Stimulated activated CD8-positive, alpha-beta memory T cell treated with anti-CD3 and anti-CD28 coated beads, Interleukin-15, amount 100 ng/mL, for 4 hours (primary cell): Measurements from ENCODE around the gene DMXL1.
A peak's percentile ranks its signal among the peaks of the same experiment; 100 is the strongest.

ENCODE experiments used
- DNase-seq, 2 donors: peaks; one replicate each; pipeline ENCODE4 v3.0.0-alpha.2; 2020; ENCODE audit warnings: low read depth in 2 of 2

Gene DMXL1, protein sequence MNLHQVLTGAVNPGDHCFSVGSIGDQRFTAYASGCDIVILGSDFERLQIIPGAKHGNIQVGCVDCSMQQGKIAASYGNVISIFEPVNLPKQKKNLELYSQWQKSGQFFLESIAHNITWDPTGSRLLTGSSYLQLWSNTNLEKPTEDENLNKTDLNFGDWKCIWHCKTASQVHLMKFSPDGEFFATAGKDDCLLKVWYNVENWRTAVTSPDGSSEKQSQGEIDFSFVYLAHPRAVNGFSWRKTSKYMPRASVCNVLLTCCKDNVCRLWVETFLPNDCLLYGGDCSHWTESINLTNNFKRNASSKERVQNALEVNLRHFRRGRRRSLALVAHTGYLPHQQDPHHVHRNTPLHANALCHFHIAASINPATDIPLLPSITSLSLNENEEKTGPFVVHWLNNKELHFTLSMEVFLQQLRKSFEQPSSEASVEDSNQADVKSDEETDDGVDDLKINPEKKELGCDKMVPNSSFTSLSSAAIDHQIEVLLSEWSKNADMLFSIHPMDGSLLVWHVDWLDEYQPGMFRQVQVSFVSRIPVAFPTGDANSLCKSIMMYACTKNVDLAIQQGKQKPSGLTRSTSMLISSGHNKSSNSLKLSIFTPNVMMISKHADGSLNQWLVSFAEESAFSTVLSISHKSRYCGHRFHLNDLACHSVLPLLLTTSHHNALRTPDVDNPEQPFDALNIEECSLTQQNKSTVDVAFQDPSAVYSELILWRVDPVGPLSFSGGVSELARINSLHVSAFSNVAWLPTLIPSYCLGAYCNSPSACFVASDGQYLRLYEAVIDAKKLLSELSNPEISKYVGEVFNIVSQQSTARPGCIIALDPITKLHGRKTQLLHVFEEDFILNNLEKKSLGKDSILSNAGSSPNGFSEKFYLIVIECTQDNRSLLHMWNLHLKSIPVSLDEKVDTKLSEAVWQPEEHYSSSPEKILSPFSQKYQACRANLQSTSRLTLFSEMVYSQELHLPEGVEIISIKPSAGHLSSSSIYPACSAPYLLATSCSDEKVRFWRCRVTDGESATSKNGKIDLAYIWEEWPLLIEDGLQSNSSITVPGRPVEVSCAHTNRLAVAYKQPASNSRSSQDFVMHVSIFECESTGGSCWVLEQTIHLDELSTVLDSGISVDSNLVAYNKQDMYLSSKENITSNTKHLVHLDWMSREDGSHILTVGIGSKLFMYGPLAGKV (N-terminal part only)

DNA sequence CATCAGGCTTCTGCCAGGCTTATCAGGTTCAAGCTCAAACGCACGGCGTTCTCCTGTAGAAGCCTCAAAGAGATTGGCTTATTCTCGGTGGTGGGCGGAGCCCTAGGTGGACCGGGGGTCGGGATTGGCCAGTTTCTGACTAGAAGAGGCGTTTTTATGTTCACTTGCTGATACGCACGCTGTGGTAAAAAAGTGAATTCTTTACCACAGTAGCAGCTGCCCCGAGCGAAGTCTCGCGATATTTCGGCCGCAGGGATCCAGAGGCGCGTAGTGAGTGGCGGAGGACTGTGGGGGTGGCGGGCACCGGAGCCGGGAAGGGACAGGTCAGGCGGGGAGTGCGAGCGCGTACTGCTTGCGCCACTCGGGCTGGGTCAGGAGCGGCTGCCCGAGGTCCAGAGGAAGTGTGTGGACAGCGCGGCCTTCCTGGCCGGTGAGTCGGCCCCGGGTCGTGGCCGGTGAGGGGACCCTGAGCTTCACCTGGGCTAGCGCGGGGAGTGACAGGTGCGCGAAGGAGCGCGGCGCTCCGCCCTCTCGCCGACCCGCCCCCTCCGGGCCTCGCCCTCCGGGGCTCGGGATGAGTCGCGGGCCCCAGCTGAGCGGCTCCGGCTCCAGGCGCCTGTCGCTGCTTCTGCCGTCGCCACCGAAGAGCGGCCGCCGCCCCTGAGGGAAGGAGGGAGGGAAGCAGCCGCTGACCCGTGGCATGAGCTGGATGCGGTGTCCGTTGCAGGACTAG, at the start of gene DMXL1:
Gene DMXL1, plus strand, starts transcription at position 260 of the 733 bp plus-strand sequence. CDS start 483 bp downstream, outside the sequence.
- peak; percentile 90 to 98 for DNase-seq

DNA sequence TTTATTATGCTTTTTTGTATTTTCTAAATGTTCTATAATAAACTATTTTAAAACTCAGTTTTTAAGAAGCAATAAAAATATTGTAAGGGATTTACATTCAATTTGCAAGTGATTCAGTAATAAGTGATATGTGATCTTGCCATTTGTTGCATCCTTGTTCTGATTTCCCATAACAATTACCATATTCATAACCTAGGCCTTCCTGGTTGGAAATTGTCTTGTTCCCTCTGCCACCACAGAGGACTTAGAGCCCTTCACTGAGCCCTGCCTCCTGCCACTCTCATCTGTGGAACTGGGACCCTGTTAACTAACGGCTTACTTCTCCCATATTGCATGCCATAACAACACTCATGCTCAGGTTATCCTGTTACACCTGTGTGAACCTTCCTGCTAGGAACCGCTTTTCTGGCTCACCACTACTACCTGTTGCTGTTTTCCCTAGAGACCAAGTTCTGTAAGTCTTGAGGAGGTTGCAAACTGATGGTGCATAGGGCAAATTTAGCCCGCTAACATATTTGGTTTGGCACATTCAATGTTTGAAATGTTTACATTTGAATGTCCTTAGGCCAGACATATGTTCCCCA, 49.6 kb upstream of the DMXL1 start:
- no peak for DNase-seq

DNA sequence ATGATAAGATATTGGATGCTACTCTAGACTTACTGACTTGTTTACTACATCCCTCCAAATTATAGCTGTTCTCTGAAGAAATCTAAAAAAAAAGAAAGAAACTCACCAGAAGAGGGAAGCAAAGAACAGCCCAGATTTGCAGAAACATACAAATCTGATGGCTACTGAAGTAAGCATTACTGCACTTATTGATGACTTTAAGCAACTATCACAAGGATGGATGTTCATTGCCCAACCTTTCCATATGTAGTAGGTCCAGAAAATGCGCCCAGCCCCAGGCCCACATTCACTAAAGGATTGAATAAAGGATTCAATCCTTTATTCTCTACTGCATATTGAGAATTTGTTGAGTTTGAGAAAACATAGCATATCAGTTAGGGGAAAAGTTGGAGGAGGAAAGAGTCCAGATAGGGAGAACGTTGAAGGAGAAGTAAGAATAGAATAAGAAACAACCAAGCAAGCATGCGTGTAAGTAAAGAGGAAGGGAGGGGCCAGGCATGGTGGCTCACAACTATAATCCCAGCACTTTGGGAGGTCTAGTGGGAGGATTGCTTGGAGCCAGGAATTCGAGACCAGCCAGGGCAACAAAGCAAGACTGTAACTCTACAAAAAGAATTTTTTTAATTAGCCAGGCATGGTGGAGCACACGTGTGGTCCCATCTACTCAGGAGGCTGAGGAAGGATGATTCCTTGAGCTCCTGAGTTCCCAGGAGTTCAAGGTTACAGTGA, 48.7 kb upstream of the DMXL1 start:
- no peak for DNase-seq

DNA sequence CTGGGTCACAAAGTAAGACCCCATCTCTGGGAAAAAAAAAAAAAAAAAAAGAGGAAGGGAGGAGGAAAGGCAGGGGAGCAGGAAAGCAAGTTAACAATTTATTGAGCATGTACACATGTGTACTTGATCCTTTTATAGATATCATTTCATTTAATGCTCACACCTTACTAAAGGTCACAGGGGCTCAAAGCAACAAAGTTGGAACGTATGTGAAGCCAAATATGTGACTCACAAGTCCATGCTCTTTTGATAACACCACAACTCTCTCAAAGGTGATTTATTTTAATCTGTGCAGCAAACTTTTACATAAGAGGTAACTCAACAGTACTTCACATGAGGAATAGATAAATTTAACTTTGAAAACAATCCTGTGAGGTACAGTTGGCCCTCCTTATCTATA, 48.1 kb upstream of the DMXL1 start:
- DNase-seq = no peak

DNA sequence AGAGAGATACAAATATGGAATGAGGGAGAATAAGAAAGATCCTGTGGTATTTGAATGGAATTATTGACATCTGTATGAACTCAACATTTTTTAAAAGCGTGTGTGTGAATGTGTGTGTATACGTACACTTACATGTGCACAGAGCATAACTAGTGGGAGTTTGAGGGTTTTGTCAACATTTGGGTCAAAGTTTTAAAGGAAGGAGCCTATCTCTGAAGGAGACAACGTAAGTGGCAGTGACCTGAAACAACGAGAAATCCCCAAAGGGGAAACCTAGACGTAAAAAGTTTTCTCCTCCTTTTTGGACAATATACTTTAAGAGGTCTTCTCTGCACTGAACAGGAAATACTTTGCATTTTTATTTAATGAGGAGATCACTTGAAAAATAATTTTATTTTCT, 42.3 kb upstream of the DMXL1 start:
- no peak for DNase-seq

DNA sequence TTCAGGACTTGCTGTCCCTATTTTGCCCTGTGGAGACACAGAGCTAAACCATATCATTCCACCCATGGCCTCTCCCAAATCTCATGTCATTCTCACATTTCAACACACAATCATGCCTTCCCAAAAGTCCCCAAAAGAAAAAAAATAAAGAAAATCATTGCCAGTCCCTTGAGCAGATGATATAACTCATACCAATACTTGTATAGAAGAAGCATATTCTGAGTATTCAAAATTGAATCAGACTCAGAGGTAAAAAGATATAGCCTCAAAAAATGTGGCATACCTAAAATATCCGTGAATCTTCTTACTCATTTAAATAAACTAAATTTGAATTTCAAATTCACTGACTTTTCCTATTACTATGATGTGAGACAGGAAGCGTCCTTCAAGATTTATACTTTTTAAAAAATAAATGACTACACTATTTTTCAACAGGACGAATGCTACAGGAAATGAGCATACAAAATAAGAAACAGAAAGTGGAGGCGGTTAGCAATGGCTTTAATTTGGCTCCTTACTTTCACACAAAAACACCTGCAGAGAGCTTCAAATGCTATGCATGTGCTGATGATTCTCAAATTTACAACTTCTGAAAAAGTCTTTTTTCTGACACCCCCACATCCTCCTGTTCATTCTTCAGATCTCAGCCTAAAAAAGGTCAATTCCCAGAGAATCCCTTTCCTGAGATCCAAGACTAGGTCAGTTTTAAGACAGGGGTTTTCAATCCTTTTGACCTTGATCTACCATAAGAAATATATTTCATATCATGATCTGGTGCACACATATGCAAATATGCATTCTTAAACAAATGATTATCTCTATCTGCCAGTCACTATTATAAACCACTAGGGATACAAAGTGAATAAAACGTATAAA, 39.6 kb upstream of the DMXL1 start:
- DNase-seq = no peak

DNA sequence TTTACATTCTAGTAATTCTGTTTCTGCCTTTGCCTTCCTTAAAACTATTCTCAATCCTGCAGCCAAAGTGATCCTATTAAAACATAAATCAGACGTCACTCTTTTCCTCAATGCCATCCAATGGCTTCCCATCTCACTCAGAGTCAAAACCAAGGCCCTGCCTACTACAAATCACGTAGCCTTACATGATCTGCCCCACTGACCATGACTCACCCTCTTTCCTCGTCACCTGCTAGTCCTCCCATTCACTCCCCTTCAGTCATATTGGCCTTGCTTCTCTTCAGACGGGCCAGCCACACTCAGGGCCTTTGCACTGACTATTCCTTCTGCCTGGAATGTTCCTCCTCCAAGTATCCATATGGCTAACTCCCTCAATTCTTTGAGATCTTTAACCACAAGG, 39.0 kb upstream of the DMXL1 start:
- no peak for DNase-seq

DNA sequence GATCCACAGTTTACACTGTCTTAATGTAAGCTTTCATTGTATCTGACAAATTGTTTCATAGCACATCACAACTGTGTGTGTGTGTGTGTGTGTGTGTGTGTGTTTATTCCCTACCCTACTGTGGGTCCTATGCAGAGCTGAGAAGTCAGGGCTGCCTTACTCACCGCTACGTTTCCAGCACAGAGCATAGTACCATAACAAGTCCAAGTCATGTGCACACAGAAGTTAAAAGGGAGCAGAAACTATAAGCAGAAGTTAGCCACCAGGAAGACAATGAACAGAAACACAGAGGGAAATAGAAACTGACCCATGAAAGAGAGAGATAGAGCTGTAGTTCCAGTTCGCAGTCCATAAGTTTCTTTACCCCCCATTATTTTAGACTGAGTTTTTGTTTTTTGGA, 38.2 kb upstream of the DMXL1 start:
- no peak for DNase-seq

DNA sequence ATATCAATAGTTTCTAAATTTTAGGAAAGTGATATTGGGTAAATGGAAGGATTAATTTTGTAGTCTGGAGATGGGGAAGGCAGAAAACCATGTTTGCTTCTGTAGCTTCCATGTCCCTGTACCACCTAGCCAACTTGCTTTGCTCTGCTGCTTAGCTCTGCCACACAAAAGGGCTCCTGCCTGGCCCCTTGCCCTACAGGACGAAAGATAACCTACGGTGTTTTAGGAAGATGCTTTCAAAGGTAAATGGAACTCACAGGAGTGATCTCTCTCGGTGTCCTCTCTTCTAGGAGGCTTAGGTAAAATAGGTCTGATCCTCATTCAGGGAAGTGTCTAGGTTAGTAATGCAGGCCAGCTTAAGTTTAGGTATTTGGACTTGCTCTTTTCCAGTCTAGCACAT, 37.8 kb upstream of the DMXL1 start:
- DNase-seq = no peak

DNA sequence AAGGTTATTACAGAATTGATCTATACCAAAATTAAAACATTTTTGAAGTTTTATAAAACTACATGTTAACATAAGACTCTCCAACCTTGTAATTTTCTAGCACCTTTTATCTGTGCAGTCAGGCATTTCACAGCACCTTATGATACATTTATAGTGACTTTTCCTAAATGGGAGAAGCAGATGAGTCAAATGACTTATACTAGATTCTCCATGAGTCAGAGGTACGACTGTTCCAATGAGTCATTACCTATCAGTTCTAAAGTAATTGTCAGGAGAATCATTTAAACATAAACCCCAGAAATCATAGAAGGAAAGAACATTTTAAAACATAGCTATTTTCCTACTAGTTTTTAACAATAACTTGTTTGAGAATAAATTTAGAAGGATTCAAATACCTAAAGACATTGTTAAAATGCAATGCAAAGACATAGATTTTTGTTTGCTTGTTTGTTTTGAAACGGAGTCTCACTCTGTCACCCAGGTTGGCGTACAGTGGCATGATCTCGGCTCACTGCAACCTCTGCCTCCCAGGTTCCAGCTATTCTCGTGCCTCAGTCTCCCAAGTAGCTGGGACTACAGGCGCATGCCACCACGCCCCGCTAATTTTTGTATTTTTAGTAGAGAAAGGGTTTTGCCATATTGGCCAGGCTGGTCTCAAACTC, 34.7 kb upstream of the DMXL1 start:
- DNase-seq = no peak

DNA sequence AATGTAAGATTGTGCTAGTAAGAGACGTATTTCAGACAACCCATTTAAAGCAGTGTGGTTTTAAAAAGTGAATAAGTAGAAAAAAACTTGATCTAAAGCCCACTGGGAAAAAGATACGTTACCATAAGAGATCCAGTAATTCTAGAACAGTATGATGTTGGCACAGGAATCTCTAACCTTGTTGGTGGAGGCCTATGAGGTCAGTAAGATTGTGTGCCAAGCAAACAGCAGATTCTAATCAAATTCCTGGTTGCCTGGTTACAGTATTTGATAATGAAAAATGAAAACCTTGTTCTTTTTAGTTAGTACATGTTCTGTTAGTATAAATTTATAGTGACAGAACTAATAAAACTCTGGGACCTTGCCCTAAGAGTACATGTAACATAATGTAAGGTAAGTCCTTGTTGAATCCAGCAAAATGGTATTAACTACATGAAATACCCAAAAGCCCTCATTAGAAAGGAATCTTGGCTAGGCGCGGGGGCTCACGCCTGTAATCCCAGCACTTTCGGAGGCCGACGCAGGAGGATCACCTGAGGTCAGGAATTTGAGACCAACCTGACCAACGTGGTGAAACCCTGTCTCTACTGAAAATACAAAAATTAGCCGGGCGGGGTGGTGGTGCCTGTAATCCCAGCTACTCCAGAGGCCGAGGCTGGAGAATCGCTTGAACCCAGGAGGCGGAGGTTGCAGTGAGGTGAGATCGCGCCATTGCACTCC, 33.2 kb upstream of the DMXL1 start:
- DNase-seq = no peak

DNA sequence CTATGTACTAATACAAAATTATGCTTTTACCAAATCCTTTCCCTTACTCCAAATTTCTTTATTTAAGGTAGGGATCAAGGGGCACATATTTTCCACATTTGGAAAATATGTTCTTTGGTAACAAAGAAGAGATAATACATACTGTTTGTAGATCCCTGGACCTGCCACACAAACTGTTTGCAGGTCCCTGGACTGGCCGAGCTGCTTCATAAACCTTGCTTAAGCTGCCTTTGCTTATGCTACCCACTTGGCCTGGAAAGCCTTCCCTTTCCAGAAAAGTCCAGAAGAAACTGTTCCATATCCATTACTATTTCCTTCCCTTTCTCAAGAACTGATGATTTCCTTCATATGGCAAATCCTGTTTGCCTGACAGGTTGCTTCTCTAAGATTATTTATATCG, 22.6 kb upstream of the DMXL1 start:
- no peak for DNase-seq

DNA sequence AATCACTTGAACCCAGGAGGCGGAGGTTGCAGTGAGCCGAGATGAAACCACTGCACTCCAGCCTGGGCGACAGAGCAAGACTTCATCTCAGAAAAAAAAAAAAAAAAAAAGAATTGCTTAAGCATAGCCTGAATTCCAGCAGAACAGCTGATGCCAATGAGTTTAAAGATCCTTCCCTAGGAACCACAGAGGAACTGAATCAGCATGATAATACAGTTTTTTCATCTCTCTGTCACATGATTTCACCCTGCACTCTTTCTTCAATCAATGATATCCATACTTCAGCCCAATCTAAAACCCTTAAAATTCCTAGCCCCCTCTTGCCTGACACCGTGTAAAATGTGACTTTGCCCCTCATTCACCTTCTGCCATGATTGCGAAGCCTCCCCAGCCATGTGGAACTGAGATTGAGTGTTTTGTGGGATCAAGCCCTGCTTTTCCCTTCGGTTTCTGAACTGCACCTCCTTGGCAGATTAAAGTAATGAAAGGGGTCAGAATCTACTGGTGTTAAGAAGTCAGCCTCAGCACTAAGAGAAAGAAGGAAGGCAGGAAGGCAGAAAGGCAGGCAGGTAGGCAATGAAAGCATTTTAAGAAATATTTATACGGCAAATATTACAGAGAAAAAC, 20.9 kb upstream of the DMXL1 start:
- DNase-seq = no peak

DNA sequence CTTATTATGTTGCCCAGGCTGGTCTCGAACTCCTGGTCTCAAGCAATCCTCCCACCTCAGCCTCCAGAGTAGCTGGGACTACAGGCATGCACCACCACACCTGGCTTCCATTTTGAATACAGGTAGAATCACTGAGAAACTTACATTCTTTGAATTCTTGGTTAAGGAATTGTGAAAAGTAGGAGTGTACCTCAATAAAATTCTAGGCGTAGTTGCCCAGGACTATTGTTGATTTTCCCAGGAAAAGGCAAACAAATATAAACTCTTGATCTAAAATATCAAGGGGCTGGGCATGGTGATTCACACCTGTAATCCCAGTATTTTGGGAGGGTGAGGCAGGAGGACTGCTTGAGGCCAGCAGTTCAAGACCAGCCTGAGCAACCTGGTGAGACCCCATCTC, 16.8 kb upstream of the DMXL1 start:
- DNase-seq = no peak

DNA sequence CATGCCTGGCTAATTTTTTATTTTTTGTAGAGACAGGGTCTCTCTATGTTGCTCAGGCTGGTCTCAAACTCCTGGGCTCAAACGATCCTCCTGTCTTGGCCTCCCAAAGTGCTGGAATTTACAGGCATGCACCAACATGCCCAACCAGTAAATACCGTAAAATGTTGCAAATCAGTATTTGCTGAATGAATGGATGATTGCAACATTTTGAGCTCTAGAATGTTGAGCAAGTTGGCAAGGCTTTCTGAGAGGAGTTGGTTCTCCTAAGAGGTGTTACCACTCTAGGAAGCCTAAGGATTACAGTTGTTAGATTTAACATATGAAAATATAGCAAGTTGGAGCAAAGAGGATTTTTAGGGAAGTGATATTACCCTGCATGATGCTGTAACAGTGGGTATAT, 15.6 kb upstream of the DMXL1 start:
- DNase-seq = no peak

DNA sequence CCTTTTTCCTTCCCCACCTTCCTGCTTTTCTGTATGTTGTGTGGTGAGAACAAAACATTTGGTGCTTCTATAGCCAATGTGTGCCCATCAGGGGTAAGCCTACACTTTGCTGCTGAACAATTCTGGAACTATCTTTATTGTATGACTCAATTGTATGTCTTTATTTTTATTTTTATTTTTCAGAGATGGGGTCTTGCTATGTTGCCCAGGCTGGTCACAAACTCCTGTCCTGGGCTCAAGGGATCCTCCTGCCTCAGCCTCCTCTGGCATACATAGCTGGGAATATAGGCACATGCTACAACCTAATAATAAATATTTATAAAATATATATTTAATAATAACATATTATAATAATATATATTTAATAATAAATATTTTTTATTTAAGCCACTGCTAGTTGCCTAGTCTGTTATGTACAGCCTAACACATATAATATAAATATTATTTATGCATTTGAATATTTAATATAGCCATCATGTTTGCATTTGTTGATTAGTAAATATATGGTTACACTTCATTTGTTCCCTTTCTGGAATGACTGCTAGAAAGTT, 11.8 kb upstream of the DMXL1 start:
- no peak for DNase-seq

DNA sequence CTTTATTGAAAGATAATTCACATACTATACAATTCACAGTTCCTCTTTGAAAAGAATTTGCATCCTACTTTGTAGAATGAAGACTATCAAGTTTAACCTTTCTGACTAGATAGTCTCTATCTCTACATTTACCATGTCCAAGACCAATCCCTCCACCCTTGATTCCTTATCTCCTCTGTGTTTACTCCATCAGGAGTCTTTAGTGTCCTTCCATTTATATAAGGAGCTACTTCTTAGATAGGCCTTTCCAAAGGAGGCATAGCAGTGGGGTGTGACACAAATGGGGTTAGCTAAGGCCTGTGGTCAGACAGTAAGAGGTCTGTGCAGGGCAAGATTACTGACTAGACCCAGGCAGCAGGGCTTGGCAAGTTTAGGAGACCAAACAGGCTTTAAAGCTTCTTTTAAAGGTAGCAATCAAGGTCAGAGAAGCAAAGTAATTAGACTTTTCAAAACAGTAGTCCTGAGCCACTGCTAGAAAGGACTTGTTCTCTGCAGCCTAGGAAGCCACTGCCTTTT, 11.1 kb upstream of the DMXL1 start:
- no peak for DNase-seq
